Activated CD4-positive, alpha-beta T cell treated with anti-CD3 and anti-CD28 coated beads, Interleukin-2, Interleukin-6, amounts not matched to agents 100 ng/mL and 50 ng/mL, durations not matched to agents 16 hours and 8 hours (primary cell): ENCODE data around the gene FRMD4A.
"Not testable (repeated sequence)": the region's sequence is repeated elsewhere in the genome, so short reads cannot be mapped to it uniquely, and the experiment has no call there.

ENCODE experiments used
- DNase-seq: peaks from one replicate; pipeline ENCODE4 v3.0.0-alpha.2; 2020

Gene FRMD4A

GRCh38 chr10:13865758-13866491 lies 464.8 kb downstream of the FRMD4A start:
- DNase-seq = no peak

GRCh38 chr10:13865220-13865619 lies 465.5 kb downstream of the FRMD4A start:
- not testable (repeated sequence) for DNase-seq

- DNase-seq = no peak
Observed at GRCh38 chr10:13862546-13863233, 468.0 kb downstream of the FRMD4A start.

- DNase-seq = no peak
Observed at GRCh38 chr10:13860886-13861285, 469.8 kb downstream of the FRMD4A start.

DNA sequence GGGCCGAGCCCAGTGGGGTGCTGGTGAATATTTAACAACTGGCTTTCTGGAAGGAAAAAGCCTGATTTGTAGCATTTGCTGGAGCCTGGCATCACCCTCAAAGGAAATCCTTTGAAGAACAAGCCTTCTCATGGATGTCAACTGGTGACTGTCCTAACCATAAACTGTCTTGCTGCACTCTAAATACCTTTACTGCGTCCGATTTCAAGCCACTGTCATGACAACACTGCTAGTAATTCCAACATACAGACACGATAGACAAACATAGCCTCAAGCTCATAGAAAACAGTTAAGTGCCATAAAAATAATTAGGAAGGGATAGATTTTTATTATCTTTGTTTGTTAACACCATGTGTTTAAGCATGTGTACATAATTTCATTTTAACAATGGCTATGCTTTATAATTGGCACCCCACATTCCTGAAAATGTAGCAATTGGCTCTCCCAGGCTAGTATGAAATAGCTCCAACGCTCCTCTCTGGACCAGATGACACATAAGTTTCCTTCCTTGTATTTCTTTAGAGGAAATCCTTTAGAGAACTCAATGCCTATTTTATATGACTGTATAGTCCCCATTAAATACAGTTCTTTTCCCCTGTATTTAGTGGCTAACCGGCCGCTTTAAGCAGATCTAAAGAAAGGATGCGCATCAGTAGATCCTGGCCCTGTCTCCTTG lies 470.6 kb downstream of the FRMD4A start:
- no peak for DNase-seq

DNA sequence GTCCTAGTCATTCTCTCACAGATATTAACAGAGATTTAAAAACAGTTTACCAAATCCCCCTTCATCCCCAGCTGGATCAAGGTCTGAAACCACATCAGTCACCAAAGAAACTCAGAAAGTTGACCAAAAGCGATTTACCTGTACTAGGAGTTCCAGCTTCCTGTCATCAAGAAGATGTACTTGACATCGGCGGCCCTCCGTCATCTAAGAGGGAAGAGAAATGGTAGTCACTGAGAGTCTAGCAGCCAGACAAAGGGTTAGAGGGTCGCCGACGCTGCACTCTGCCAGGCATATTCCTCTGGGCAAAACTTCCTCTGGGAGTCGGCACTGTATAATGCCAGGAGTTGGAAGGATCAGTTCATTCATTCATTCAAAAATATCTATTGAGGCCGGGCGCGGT lies 472.0 kb downstream of the FRMD4A start:
- DNase-seq = no peak

DNA sequence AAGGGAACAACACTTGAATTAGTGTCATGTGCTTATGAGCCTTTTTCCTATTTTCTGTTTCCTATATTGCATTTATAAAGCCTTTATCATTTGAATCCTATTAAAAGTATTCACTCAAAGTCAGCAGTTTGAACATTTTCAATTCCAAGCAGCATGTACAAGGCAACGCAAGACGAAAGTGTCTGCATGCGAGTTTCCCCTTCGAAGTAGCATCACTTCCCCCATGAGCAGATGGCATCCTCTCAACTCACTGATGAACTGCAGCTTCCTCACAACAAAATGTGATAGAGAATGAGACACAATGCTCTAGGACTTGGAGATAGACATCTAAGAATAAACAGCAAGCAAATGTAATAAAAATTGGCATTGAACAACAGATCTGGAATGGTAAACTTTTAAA lies 473.3 kb downstream of the FRMD4A start:
- DNase-seq = no peak

GRCh38 chr10:13853854-13854253 lies 476.9 kb downstream of the FRMD4A start:
- DNase-seq = no peak

GRCh38 chr10:13852872-13853271 lies 477.9 kb downstream of the FRMD4A start:
- no peak for DNase-seq

DNA sequence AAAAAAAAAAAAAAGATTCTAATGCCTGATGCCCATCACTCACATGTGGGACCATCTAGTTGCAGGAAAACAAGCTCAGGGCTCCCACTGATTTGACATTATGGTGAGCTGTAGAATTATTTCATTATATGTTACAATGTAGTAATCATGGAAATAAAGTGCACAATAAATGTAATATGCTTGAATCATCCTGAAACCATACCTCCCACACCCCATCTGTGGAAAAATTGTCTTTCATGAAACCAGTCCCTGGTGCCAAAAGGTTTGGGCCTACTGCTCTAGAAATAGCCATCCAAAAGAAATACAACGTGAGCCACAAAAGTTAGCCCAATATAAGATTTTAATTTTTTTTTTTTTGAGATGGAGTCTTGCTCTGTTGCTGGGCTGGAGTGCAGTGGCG lies 478.8 kb downstream of the FRMD4A start:
- no peak for DNase-seq

DNA sequence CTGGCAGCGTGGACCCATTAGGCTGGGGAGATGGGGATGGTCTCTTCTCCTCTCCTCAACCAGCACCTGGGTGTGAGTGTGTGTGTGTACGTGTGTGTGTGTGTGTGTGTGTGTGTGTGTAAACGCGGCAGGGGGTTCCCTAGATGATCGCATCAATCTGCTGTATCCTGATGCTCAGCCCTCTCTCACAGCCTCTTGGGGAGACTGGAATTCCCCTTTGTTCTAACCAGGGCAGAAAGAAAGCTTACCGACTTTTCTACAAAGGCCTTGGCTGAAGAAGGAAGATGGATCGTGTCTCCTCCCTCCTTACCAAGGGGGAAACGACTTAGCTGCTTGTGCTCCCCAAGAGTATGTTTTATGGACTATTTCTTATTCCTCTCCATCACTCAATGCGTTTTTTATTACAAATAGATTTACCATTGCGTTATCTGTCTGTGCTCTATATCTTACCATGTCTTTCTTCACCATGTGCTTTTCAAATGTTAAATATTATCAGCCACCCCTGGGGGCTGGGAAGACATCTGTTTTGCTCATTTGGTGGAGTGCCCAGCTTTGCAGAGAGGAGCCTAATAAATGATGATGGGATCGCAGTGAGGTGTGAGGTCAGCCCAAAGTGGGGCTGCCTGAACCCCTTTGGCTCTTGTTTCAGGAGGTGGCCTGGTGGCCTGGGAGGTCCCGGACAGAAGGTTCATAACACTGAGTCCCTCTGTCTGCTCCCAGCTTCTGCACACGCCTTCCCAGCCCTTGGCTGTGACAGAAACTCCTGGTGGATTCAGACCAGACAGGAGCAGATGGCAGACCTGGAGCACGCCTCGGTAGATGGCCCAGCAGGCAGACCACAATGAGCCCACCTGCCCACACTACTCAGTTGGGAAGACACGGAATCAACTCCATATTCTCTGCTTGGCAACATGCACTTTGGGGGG lies 481.9 kb downstream of the FRMD4A start:
- no peak for DNase-seq

DNA sequence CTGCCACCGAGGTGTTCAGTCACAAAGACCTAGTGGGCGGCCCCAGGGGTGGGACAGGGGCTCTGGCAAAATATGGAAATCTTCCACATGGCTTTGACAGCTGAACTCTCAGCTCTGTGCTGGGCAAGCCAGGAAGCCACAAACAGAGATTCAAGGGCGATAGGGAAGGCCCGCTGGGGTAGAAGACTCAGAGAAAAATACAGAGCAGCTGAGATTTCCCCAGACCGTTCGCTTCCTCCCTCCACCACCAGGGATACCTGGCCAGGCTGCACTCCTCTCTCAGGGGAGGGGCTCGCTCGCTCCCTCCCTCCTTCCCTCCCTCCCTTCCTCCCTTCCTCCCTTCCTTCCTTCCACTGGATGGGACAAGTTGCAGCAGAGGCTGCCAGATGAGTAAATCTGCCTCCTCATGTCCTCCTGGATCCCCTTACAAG lies 483.5 kb downstream of the FRMD4A start:
- DNase-seq = no peak

- DNase-seq = no peak
Observed at GRCh38 chr10:13845897-13846296, 484.8 kb downstream of the FRMD4A start.

DNA sequence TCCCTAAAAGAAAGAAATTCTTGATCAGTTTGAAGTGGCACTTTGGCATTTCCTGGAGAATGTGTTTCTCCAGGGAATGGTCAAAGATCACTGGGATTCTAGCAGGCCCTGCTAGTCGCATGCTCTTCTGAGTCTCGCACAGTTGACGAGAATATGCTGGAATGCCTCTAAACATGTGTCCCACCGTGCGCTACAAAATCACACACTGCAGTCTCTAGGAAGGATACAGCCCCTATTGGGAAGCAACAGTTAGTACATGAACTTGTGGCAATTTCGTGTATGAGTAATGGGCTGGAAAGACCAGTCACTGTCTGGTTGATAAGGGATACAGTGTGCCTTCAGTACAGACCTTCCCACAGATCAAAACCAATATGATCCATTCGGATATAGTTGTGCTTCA lies 486.1 kb downstream of the FRMD4A start:
- DNase-seq = no peak

- DNase-seq = no peak
Observed at GRCh38 chr10:13842117-13842516, 488.6 kb downstream of the FRMD4A start.

DNA sequence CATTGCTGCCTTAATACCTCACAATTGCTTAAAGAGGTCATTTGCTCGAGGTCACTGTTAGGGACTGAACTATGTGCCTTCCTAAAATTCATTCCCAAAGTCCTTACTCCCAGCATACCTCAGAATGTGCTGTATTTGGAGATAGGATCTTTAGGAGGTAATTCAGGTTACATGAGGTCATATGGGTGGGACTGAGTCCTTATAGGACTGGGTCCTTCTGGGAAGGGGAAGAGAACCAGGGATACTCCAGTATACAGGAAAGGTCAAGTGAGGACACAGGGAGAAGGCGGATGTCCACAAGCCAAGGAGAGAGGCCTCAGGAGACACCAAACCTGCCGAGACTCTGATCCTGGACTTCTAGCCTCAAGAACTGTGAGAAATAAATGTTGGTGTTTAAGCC lies 490.7 kb downstream of the FRMD4A start:
- DNase-seq = no peak

- DNase-seq = no peak
Observed at GRCh38 chr10:13839430-13839990, 491.2 kb downstream of the FRMD4A start.

GRCh38 chr10:13839030-13839429 lies 491.7 kb downstream of the FRMD4A start:
- DNase-seq = no peak

- no peak for DNase-seq
Observed at GRCh38 chr10:13837966-13838365, 492.8 kb downstream of the FRMD4A start.

- no peak for DNase-seq
Observed at GRCh38 chr10:13834581-13835286, 496.0 kb downstream of the FRMD4A start.

GRCh38 chr10:13831711-13832141 lies 499.0 kb downstream of the FRMD4A start:
- no peak for DNase-seq

DNA sequence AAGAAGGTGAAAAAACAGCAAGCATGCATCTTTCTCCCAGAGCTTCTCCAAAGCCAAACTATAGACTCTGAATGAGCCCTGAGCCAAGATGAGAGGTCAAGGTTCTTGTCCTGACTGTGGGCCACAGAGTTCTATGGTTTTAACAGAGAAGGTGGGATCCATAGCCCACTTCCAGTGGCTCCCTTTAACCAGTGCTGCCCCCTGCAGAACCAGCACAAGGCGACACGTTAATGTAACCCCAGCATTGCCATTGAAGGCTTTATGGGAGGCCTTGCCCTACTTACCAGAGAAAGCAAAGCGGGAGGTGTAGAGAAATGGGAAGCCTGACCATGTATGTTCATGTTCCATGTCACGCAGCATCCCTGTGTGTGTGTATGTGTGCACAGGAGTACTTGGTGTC lies 500.3 kb downstream of the FRMD4A start:
- DNase-seq = no peak
